ENCODE data around the gene EMC10. TPM values are rescaled to one million over a fixed set of nuclear protein-coding genes. Genes with fewer than 3 reads are reported as not detected.

The EMC10 gene
- total RNA-seq, 2 experiments from 2014 or later = 80.0 to 80.3 TPM

GRCh38 chr19:50482916-50483315 lies 6.6 kb downstream of the EMC10 start:
- intact Hi-C loops (cut with DNase I, micrococcal nuclease) = no loop called here
- Histone ChIP-seq H3K9me3 (ENCODE audit: control insufficient read depth in 1 of 2, insufficient read depth in 1 of 2, low read length in 2 of 2) (peaks cover 0 to 3% of the 10 kb centered on the region in 2 experiments), H3K27ac (ENCODE audit: low read depth in 1 of 2, low read length in 2 of 2) (no peak overlapping the region), H3K36me3 (ENCODE audit: insufficient read depth, low read length) (peaks cover 51% of the 10 kb centered on the region), H3K27me3 (ENCODE audit: control insufficient read depth in 1 of 2, insufficient read depth in 2 of 2, low read length in 2 of 2) (no peaks in the 10 kb centered on the region), H3K4me3 (ENCODE audit: low read length) (no peak overlapping the region), H3K4me1 (ENCODE audit: insufficient read depth, low read length) (peaks cover 29% of the 10 kb centered on the region)
- Mint-ChIP-seq H3K9me3 (no peaks in the 10 kb centered on the region), H3K27ac (peak overlapping the region; percentile 6), H3K4me1 (ENCODE audit: low read depth) (peaks cover 7% of the 10 kb centered on the region), H3K27me3 (no peaks in the 10 kb centered on the region), H3K36me3 (ENCODE audit: low read depth) (peaks cover 64% of the 10 kb centered on the region), H3K4me3 (no peak overlapping the region)
- ATAC-seq (ENCODE audit: poor library complexity) = no peak
- no peak for DNase-seq
- TF ChIP-seq CTCF (IDR thresholded peaks at IDR 0.05) = no peak
- ChIA-PET POLR2A (no interaction called here), CTCF (no interaction called here)

- no peak overlapping the region for H3K4me3 Mint-ChIP-seq
- ChIA-PET POLR2A (no interaction called here), CTCF (no interaction called here)
- Histone ChIP-seq H3K27me3 (ENCODE audit: control insufficient read depth in 1 of 2, insufficient read depth in 2 of 2, low read length in 2 of 2) (no peaks in the 10 kb centered on the region), H3K9me3 (ENCODE audit: control insufficient read depth in 1 of 2, insufficient read depth in 1 of 2, low read length in 2 of 2) (peaks cover 0 to 3% of the 10 kb centered on the region in 2 experiments), H3K4me3 (ENCODE audit: low read length) (no peak overlapping the region), H3K36me3 (ENCODE audit: insufficient read depth, low read length) (peaks cover 27% of the 10 kb centered on the region), H3K4me1 (ENCODE audit: insufficient read depth, low read length) (peaks cover 9% of the 10 kb centered on the region), H3K27ac (ENCODE audit: low read depth in 1 of 2, low read length in 2 of 2) (no peak overlapping the region)
- H3K36me3 Mint-ChIP-seq (ENCODE audit: low read depth) = peaks cover 61% of the 10 kb centered on the region
- H3K4me1 Mint-ChIP-seq (ENCODE audit: low read depth) = peaks cover 18% of the 10 kb centered on the region
- DNase-seq (peak in 1 of 14 experiments; percentile 15), ATAC-seq (ENCODE audit: poor library complexity) (no peak)
- no peaks in the 10 kb centered on the region for H3K27me3 Mint-ChIP-seq
- H3K9me3 Mint-ChIP-seq = no peaks in the 10 kb centered on the region
- no peak for TF ChIP-seq CTCF (IDR thresholded peaks at IDR 0.05)
- intact Hi-C loops (cut with DNase I, micrococcal nuclease) = no loop called here
- no peak overlapping the region for H3K27ac Mint-ChIP-seq
Observed at GRCh38 chr19:50485284-50485955, 9.1 kb downstream of the EMC10 start.

GRCh38 chr19:50486823-50487515 lies 10.7 kb downstream of the EMC10 start:
- Mint-ChIP-seq H3K4me3 (no peak overlapping the region), H3K4me1 (ENCODE audit: low read depth) (peaks cover 34% of the 10 kb centered on the region), H3K27ac (no peak overlapping the region), H3K27me3 (no peaks in the 10 kb centered on the region), H3K9me3 (no peaks in the 10 kb centered on the region), H3K36me3 (ENCODE audit: low read depth) (peaks cover 59% of the 10 kb centered on the region)
- H3K27ac ChIP-seq (ENCODE audit: low read depth in 1 of 2, low read length in 2 of 2) = no peak overlapping the region
- no peaks in the 10 kb centered on the region for H3K27me3 ChIP-seq (ENCODE audit: control insufficient read depth in 1 of 2, insufficient read depth in 2 of 2, low read length in 2 of 2)
- H3K4me3 ChIP-seq (ENCODE audit: low read length) = no peak overlapping the region
- CTCF ChIA-PET = no interaction called here
- H3K36me3 ChIP-seq (ENCODE audit: insufficient read depth, low read length) = peaks cover 11% of the 10 kb centered on the region
- DNase-seq (peak in 12 of 14 experiments; percentile 17 to 74 (median 44)), ATAC-seq (ENCODE audit: poor library complexity) (no peak)
- intact Hi-C loops (cut with DNase I, micrococcal nuclease) = no loop called here
- peaks cover 0 to 3% of the 10 kb centered on the region in 2 experiments for H3K9me3 ChIP-seq (ENCODE audit: control insufficient read depth in 1 of 2, insufficient read depth in 1 of 2, low read length in 2 of 2)
- POLR2A ChIA-PET = no interaction called here
- TF ChIP-seq CTCF (IDR thresholded peaks at IDR 0.05) = peak; percentile 58
- peaks cover 20% of the 10 kb centered on the region for H3K4me1 ChIP-seq (ENCODE audit: insufficient read depth, low read length)
